ENCODE measurements around the gene SLC6A9.

GRCh38 chr1:44031252-44032169 is at the start of gene SLC6A9:
- TF ChIP-seq TAF1 (conservative IDR thresholded peaks at IDR 0.05): no peak
- no peak for TF ChIP-seq CTCF (IDR thresholded peaks at IDR 0.05; ENCODE audit: low read depth, low read length, missing input control)
- TF ChIP-seq FOXA1 (IDR thresholded peaks at IDR 0.05): no peak
- no peak for TF ChIP-seq MAX (IDR thresholded peaks at IDR 0.05)
- no peak for TF ChIP-seq ATF3 (IDR thresholded peaks at IDR 0.05)

Data from liver (tissue), 3 donors.